HG02759 (cell line): ENCODE measurements around the gene TSSK3.

Source experiments
- ATAC-seq: cut with Tn5 transposase; IDR thresholded peaks from one replicate; pipeline ENCODE4 v1.9.1; 2021; ENCODE audit warnings: mild to moderate bottlenecking, moderate library complexity; ENCODE audit not compliant: unreplicated experiment

Gene TSSK3

DNA sequence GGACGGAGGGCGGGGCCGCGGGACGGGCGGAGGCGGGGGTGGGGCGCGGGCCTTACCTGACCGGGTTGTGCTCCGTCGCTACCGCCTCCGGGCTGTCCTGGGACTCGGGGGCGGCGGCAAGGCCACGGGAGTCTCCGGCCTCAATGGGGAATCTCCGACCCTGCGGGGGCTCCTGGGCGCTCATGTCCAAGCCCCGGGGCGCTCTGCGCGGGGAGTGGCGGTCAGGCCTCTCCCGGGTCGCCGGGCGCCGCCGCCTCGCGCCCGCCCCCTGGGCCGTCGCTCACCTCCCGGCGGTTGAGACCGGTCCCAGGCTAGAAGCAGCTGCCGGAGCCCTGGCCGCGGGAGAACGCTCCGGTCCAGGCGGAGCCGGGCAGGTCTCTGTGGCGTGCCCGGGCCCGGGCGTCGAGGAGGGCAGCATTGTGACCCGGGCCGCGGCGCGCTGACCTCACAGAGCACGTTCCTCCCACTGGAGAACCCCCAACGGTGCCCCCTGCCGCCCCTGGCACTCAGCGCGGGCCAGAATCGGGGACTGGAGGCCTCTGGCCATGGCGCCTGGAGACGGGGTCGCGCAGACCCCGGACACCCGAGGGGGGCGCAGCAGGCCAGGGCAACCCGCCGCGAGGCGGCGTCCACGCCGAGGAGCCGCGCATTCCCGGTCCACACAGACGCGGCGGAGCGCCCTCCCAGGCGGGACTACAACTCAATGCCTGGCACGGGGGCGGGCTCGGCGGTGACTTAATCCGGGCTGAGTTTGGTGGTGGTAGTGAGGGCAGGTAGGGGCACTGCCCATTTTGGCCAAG lies 465 bp upstream of the TSSK3 start:
- no peak for ATAC-seq

- ATAC-seq, result no peak
Observed at GRCh38 chr1:32363713-32364112, 1.4 kb downstream of the TSSK3 start.

DNA sequence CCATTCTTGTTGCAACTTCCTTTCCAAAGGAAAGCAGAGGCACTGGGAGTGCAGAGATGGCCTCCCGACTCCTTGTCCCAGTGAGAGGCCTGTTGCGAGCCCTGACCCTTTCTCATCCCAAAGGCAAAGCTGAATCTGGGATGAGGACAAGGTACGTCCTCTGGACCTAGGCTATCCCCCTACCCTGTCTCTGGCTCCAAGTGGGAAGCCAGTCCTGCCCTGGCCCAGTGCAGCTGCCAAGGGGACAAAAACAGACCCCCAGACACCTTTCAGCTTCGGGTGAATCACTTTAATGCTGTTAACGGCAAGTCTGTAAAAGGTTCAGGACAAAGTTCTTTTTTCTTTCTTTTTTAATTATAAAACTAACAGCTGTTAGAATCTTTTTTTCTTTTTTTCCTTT lies 2.5 kb downstream of the TSSK3 start:
- ATAC-seq, result no peak

DNA sequence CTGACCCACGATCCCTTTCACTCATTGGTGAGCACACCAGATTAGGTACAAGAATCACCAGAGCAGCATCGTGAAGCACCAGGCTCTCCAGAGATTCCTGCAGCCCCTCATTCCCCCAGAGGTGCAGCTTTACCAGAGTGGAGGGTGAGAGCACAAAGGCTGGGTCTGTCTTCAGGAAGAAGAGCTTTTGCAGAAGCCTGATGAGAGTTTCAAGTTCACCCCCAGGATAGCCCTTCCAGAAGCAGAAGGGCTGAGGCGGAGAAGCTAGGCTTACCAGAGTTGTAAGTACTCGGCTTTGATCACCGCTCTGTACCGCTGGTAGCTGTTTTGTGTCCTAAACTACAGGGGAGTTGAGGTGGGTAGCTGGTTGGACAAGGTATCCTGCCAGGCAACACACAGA lies 3.1 kb downstream of the TSSK3 start:
- ATAC-seq, result no peak

DNA sequence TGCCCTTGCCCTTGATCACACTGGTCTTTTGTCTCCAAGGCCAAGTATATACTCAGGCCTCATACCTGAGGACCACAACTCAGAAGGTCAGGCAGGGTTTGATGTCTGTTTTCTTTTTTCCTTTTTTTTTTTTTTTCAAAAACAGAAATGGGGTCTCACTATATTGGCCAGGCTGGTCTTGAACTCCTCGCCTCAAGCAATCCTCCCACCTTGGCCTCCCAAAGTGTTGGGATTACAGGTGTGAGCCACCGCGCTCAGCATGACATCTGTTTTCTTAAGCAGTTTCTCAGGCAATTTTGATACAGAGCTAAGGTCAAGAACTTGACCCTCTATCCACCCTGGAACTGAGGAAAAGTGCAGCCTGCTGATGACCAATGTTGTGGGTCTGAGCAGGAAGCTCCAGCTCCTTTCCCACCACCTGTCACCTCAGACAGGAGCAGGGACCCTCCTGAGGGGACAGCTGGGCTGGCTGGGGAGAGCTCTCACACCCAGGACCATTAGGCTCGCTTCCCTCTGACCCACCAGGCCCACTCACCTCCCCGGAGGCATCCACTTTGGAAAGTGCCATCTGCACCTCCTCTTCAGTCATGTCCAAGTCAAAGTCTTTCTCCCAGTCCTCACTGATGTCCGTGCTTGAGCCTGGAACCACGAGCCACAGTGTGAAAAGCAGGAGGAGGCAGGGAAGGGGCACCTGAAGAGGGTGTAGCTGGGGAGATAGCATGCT lies 5.7 kb downstream of the TSSK3 start:
- ATAC-seq, result no peak

- ATAC-seq, result no peak
Observed at GRCh38 chr1:32372149-32372756, 9.9 kb downstream of the TSSK3 start.

- no peak for ATAC-seq
Observed at GRCh38 chr1:32373996-32374592, 11.8 kb downstream of the TSSK3 start.

DNA sequence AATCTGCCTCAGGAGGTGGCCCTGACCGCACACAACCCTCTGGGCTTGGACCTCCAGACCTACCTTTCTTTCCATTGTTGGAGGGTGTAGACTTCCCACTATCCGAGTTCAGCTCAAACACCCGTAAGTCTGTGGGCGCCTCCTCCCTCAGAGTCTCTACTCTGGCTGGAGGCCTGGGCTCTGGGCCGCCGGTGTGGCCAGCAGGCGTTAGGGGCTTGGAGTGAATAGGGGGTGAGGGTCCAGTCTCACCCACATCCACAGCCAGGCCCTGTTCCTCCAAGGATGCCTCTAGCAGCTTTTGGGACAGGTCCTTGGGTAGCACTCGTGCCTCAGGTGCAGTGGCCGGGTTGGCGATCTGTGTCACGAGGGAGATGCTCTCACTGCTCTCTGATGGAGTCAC lies 13.9 kb downstream of the TSSK3 start:
- ATAC-seq, result no peak

GRCh38 chr1:32377541-32378220 lies 15.3 kb downstream of the TSSK3 start:
- no peak for ATAC-seq

DNA sequence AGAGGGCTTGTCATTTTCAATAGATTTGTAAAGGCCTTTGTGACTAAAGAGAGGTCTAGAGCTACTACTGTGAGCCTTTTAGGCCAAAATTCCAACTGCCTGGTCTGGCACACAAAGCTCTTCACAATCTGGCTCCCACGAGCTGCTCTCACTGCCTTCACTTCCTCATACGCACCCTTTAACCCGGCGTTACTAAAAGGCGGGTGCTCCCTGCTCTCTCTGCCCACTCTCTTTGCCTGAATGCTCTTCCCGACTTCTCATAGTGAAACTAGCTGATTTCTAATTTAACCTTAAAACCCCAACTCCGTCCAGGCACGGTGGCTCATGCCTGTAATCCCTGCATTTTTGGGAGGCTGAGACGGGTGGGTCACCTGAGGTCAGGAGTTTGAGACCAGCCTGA lies 17.7 kb downstream of the TSSK3 start:
- ATAC-seq, result no peak

- no peak for ATAC-seq
Observed at GRCh38 chr1:32386676-32387392, 24.5 kb downstream of the TSSK3 start.

DNA sequence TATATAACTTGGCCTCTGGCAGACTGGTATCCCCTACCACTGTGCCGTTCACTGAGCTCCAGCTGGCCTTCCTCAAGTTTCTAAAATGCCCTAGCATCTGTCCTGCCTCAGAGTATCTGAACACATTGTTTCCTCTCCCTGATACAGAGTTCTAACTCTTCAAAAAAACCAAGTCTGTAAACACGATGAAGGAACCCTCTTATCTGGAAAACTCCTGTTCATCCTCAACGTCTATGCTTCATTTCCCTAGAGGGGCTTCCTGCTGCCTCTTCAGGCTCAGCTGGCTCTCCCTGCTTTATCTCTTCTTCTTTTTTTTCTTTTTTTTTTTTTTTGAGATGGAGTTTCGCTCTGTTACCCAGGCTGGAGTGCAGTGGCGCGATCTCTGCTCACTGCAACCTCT lies 26.3 kb downstream of the TSSK3 start:
- ATAC-seq, result no peak

DNA sequence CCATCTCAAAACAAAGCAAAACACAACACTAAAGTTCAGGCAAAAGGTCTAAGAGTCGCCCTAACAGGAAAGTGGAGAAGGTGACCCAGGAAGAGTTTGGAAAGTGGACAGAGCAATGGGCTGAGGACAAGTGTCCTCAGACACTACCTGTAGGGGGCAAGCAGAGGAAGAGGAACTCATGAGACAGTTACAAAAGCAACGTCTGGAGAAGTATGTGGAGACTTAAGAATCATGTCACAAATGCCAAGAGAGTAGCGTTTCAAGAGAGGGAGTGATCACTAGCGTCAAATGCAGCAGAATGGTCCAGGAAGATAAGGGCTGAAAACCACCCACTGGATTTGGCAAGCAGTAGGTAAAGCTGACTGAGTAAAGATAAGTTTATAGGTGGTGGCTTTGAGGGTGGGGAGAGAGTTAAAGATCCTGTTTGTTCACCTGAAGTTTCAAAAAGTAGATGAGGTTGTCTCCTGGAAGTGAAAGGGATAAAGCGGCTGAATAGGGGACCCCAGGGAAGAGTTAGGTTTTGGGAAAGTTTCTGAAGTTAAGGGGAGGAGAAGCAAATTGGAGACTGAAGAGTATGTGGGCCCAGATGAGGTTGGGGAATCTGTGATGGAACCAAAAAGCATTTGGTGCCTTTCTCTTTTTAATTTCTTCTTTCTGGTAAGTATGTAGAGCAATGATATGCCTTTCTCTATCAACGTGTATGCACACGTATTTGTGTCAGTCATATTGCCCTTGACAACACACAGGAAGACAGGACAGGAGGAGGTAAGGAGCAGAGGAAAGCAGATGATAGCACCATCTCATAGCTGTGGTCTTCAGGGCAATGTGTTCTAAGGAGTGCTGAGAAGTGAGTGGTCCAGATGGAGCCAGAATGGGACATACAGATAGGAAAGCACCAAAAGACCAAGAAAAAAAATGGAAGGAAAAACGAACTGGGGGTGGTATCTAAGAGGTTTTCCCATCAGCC lies 28.8 kb downstream of the TSSK3 start:
- no peak for ATAC-seq

- no peak for ATAC-seq
Observed at GRCh38 chr1:32392325-32392724, 30.0 kb downstream of the TSSK3 start.

- ATAC-seq, result no peak
Observed at GRCh38 chr1:32393136-32393535, 30.8 kb downstream of the TSSK3 start.

DNA sequence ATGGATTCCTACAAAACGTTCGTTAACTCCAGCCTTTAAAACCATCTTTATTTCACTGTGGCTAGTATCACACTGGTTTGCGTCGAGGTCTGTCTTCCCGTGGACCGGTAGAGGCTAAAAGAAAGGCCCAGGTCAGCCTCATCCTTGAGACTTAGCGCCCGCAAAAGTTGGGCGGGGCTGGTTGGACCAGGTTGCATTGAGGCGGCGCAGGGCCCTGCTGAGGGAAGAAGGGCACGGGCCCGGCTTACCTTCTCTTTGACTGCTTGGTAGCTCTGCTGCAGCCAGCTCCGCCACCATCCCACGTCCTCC lies 31.4 kb downstream of the TSSK3 start:
- peak; percentile 29 for ATAC-seq

DNA sequence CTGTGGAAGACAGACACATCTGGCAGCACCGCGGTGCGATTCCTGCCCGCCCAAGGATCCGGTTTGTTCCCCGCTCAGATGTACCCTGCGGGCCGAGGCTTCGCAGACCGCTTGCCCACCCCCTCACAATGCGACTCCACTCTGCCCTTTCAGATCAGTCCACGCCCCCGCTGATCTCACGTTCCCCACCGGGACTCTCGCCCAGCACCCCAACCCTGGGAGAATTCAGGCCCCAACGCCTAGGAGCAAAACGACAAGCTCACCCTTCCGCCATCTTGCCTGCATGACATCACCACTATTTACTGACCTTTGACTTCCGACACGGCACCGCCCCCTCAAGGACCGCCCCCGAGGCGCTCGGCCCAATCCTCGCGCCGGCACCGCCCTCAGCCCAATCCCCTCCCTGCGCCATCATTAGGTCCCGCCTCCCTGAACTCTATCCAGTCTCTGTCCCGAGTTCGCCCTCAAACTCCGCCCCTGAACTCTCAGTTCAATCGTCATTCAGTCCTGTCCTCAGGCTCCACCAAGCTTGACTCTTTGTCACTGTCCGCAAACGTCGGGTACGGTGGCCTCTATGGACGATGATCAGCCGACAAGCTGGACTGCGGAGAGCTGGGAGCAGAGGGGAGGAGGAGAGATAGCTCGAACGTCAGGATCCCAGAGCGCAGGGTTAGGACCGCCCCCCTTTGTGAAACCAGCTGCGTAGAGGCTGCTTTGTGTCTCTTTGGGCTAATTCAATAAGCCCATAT lies 32.0 kb downstream of the TSSK3 start, which contains the start of gene BSDC1:
BSDC1 (minus strand) TSS at position 301 of the 749 bp plus-strand sequence; CDS start at position 274, 27 bp downstream.
- ATAC-seq, result peak; percentile 97

DNA sequence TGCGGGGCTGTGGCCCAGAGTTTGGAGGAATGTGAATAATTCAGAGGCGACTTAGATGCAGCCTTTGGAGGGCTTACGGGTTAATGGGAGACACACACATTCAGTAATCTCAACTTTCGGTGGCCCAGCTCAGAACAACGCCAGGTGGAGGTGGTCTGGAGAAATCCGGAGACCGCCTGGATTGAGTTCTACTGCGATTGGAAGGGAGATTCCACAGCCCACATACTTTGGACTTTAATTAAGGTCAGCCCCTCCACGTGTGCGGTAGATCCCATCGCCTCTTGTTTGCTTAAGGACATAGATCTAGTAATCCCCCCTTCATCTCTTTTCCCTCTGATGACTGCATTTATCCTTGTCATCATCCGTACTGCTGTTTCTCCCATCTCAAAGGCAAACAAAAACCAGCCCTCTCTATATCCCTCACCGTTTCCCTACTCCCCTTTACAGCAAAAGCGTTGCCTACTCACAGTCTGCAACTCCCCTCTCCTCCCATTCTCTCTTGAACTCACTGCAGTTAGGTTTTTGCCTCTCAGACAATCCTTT lies 32.6 kb downstream of the TSSK3 start:
- no peak for ATAC-seq
